ENCODE data around the gene ATM.

Gene ATM

GRCh38 chr11:108222574-108223347, at the start of gene ATM, which contains the start of gene NPAT:
Gene ATM, plus strand, starts transcription at chr11:108223067. Its CDS starts 4,558 bp downstream, at chr11:108227625.
Gene NPAT, minus strand, starts transcription at chr11:108222638. Its CDS starts 102 bp downstream, at chr11:108222536.
- in situ Hi-C loops (cut with MboI; ENCODE audit: low sequenced_read_pairs) = no loop called here

- in situ Hi-C loops (cut with MboI; ENCODE audit: low sequenced_read_pairs) = no loop called here
Observed at GRCh38 chr11:108177570-108177969, 45.3 kb upstream of the ATM start.

- in situ Hi-C loops (cut with MboI; ENCODE audit: low sequenced_read_pairs) = no loop called here
Observed at GRCh38 chr11:108193725-108194124, 29.1 kb upstream of the ATM start.

GRCh38 chr11:108196901-108197300, 26.0 kb upstream of the ATM start:
- in situ Hi-C loops (cut with MboI; ENCODE audit: low sequenced_read_pairs) = no loop called here

GRCh38 chr11:108197351-108197750, 25.5 kb upstream of the ATM start:
- in situ Hi-C loops (cut with MboI; ENCODE audit: low sequenced_read_pairs) = no loop called here

GRCh38 chr11:108198833-108199232, 24.0 kb upstream of the ATM start:
- in situ Hi-C loops (cut with MboI; ENCODE audit: low sequenced_read_pairs) = no loop called here

GRCh38 chr11:108199446-108200321, 23.2 kb upstream of the ATM start:
- in situ Hi-C loops (cut with MboI; ENCODE audit: low sequenced_read_pairs) = no loop called here

GRCh38 chr11:108203075-108203474, 19.8 kb upstream of the ATM start:
- in situ Hi-C loops (cut with MboI; ENCODE audit: low sequenced_read_pairs) = no loop called here

GRCh38 chr11:108204376-108204775, 18.5 kb upstream of the ATM start:
- in situ Hi-C loops (cut with MboI; ENCODE audit: low sequenced_read_pairs) = no loop called here

GRCh38 chr11:108204929-108205499, 17.9 kb upstream of the ATM start:
- in situ Hi-C loops (cut with MboI; ENCODE audit: low sequenced_read_pairs) = no loop called here

GRCh38 chr11:108206171-108206570, 16.7 kb upstream of the ATM start:
- in situ Hi-C loops (cut with MboI; ENCODE audit: low sequenced_read_pairs) = no loop called here

GRCh38 chr11:108206969-108207682, 15.7 kb upstream of the ATM start:
- in situ Hi-C loops (cut with MboI; ENCODE audit: low sequenced_read_pairs) = no loop called here

- in situ Hi-C loops (cut with MboI; ENCODE audit: low sequenced_read_pairs) = no loop called here
Observed at GRCh38 chr11:108207683-108208060, 15.2 kb upstream of the ATM start.

GRCh38 chr11:108210441-108210840, 12.4 kb upstream of the ATM start:
- in situ Hi-C loops (cut with MboI; ENCODE audit: low sequenced_read_pairs) = no loop called here

- in situ Hi-C loops (cut with MboI; ENCODE audit: low sequenced_read_pairs) = no loop called here
Observed at GRCh38 chr11:108213784-108214183, 9.1 kb upstream of the ATM start.

GRCh38 chr11:108216988-108217387, 5.9 kb upstream of the ATM start:
- in situ Hi-C loops (cut with MboI; ENCODE audit: low sequenced_read_pairs) = no loop called here

- in situ Hi-C loops (cut with MboI; ENCODE audit: low sequenced_read_pairs) = no loop called here
Observed at GRCh38 chr11:108218455-108218854, 4.4 kb upstream of the ATM start.

GRCh38 chr11:108218912-108219783, 3.7 kb upstream of the ATM start:
- in situ Hi-C loops (cut with MboI; ENCODE audit: low sequenced_read_pairs) = no loop called here

GRCh38 chr11:108220721-108221336, 2.0 kb upstream of the ATM start:
- in situ Hi-C loops (cut with MboI; ENCODE audit: low sequenced_read_pairs) = no loop called here

GRCh38 chr11:108221371-108221770, 1.5 kb upstream of the ATM start:
- in situ Hi-C loops (cut with MboI; ENCODE audit: low sequenced_read_pairs) = no loop called here
